Cardiac fibroblast (primary cell): Measurements from ENCODE around the gene VN1R5.
"Not testable (repeated sequence)": the region's sequence is repeated elsewhere in the genome, so short reads cannot be mapped to it uniquely, and the experiment has no call there.

Source experiments
- DNase-seq, 2 donors: peaks; one replicate each; pipeline versions ENCODE4 v3.0.0 to v3.0.0-alpha.2; 2010; ENCODE audit warnings: low read depth in 2 of 2
- H3K4me3 ChIP-seq, 2 donors: replicated peaks in 1 of 2; 1 replicate in 1 of 2; 2 replicates in 1 of 2; pipeline ENCODE4 v1.5.1; 2011; ENCODE audit warnings: low read depth in 2 of 2, low read length in 2 of 2, mild to moderate bottlenecking in 2 of 2, moderate library complexity in 1 of 2
- CTCF ChIP-seq: IDR thresholded peaks from one replicate; pipeline ENCODE4 v1.5.1; 2011; ENCODE audit warnings: low read depth, mild to moderate bottlenecking, low read length, inconsistent platforms

The VN1R5 gene

DNA sequence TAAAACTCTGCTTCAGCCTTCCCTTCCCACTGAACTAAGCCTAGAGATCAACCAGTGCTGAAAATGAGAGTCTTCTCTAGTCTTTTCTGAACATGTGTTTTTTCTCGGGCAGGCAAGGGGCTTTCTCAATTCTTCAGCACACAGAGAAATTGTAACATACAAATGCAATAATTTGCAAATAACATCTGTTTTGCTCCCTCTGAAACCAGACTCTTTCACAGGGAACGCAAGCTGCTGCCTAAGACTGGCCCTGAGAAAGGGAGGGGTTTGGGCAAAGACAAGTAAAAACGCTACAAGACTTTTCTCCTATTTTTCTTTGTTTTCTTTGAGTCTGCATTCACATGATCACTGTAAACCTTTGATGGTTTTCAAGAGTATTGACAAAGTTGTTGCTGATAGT lies 39.6 kb upstream of the VN1R5 start:
- no peak overlapping the region for H3K4me3 ChIP-seq

DNA sequence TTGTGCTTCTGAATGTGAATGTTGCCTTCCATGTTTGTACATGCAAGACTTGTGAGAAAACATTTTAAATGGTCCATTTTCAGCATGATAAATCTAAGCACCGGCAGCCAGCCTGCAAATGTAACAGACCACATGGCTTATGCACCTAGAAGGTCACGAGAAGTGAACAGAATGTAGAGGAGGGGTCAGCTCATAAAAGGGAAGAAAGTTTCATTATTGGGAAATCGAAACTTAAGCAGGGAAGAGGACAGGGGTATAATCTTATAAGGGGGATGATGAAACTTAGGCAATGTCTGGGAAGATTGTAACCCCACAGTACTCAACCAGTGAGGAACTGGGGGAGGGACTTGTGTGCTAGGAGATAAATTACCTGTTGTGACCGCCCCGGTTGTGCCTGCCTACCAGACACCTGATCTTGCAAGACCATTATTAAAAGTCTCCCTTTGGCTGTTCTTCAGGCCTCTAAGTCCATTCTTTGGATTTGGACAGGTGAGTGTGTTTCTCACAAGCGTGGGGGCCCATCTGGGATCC lies 37.7 kb upstream of the VN1R5 start:
- DNase-seq = no peak
- H3K4me3 ChIP-seq = no peak overlapping the region
- no peak for TF ChIP-seq CTCF

More for the DNA sequence above, 39.6 kb upstream of the VN1R5 start:
- no peak for DNase-seq
- TF ChIP-seq CTCF = no peak

GRCh38 chr1:247220280-247220679 lies 35.6 kb upstream of the VN1R5 start:
- not testable (repeated sequence) for DNase-seq

DNA sequence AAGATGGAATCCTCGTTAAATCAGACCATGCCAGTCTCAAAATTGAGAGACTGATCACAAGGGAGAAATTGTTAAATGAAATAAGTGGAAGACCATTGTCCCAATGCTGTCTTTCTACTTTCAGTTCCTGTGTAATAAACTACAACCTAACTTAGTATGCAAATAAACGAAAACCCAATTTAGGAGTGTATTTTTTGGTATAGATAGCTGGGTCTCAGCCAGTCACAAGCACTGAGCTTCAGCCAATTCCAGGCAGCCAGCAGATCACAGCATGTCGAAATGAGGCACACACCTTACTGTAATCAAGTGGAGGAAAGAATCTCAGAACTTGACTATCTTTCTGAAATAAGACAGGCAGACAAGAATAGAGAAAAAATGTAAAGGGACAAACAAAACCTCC lies 33.0 kb upstream of the VN1R5 start:
- no peak for TF ChIP-seq CTCF
- no peak overlapping the region for H3K4me3 ChIP-seq
- DNase-seq = no peak

More at GRCh38 chr1:247220280-247220679, 35.6 kb upstream of the VN1R5 start:
- H3K4me3 ChIP-seq = not testable (repeated sequence)

DNA sequence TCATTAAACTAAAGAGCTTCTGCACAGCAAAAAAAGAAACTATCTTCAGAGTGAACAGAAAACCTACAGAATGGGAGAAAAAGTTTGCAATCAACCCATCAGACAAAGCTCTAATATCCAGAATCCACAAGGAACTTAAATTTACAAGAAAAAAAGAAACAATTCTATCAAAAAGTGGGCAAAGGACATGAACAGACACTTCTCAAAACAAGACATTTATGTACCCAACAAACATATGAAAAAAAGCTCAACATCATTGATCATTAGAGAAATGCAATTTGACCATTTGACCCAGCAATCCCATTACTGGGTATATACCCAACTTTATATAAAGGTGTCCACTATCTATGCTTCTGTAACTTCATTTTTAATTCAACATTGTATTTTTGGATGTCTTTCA lies 31.1 kb upstream of the VN1R5 start:
- TF ChIP-seq CTCF = no peak
- no peak for DNase-seq

DNA sequence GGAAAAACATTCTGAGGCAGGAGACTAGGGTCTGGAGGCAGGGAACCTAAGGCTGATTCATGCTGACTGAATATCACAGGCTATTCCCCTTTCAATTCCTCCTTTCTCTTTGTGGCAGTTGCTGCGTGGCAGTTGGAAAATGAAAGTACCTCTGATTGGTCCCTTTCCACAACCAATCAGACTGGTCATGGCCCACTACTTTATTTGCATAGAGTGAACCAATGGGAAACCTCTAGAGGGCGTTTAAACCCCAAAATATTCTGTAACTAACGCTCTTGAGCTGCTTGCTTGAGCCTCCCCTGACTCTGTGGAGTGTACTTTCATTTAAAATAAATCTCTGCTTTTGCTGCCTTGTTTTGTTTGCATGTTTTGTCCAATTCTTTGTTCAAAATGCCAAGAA lies 27.7 kb upstream of the VN1R5 start:
- H3K4me3 ChIP-seq = no peak overlapping the region
- TF ChIP-seq CTCF = no peak

More for the DNA sequence above, 31.1 kb upstream of the VN1R5 start:
- no peak overlapping the region for H3K4me3 ChIP-seq

DNA sequence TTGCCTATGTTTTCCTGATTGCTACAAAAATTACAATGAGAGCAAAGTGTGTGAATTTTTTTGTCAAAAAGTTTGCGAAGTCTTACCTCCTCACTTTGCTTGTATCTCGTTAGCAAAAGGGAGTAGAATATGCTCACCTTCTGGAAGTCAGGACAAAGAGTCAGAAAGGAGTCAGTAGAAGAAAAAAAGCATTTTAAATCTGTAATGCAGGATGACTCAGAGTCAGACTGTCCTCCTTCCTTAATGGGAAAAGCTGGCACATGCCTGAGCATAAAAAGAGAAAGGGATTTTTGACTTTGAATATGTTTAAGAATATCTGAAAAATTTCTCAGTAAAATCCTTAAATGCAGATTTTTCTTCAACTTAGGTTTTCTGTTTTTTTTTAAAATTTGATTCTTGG lies 14.2 kb upstream of the VN1R5 start:
- H3K4me3 ChIP-seq = no peak overlapping the region
- no peak for TF ChIP-seq CTCF
- DNase-seq = peak in 1 of 2 donors; percentile 4

More for the DNA sequence above, 27.7 kb upstream of the VN1R5 start:
- peak; percentile 14 to 62 for DNase-seq
